22Rv1 (cell line): ENCODE data around the gene TAGLN2.

Experiments used
- ZFX ChIP-seq: fragments of 450-650 bp; IDR thresholded peaks from 2 replicates; pipeline ENCODE4 v1.6.1; 2017; ENCODE audit warnings: antibody characterized with exemption, borderline replicate concordance
- TF ChIP-seq, protein P1 (sequence below): fragments of 450-650 bp; IDR thresholded peaks from 2 replicates; pipeline ENCODE4 v1.5.1; 2017; ENCODE audit warnings: mild to moderate bottlenecking

DNA sequence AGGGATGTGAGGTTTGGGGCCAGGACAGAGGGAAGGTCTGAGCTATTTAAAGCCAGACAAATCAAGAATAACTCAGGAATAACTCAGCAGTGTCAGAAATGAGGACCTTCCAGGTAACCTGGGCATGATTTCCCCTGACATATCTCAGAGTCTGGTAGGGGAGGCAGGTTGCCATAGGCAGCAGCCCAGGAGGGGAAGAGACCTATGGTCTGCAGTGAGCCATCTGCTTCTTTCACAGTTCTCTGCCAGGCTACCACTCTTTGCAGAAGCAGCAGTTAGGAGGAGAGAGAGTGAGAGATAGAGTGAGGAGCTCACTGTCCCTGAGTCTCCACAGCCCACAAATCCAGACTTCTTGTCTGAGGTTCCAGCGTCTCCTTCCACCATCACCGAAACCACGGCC lies 56.5 kb downstream of the TAGLN2 start:
- TF ChIP-seq, protein P1, sequence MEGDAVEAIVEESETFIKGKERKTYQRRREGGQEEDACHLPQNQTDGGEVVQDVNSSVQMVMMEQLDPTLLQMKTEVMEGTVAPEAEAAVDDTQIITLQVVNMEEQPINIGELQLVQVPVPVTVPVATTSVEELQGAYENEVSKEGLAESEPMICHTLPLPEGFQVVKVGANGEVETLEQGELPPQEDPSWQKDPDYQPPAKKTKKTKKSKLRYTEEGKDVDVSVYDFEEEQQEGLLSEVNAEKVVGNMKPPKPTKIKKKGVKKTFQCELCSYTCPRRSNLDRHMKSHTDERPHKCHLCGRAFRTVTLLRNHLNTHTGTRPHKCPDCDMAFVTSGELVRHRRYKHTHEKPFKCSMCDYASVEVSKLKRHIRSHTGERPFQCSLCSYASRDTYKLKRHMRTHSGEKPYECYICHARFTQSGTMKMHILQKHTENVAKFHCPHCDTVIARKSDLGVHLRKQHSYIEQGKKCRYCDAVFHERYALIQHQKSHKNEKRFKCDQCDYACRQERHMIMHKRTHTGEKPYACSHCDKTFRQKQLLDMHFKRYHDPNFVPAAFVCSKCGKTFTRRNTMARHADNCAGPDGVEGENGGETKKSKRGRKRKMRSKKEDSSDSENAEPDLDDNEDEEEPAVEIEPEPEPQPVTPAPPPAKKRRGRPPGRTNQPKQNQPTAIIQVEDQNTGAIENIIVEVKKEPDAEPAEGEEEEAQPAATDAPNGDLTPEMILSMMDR, result no peak
- TF ChIP-seq ZFX, result no peak
